Esophagus muscularis mucosa (tissue), 4 donors: Measurements from ENCODE around the gene MXRA8. TPM values are rescaled to one million over a fixed set of nuclear protein-coding genes. Genes with fewer than 3 reads are reported as not detected.

ENCODE experiments used
- DNase-seq: peaks from one replicate; pipeline ENCODE4 v3.0.0-alpha.2; 2017; ENCODE audit errors: extremely low spot score
- H3K27ac ChIP-seq, 4 donors: fragments of 200-600 bp; sonication (generic); replicated peaks in 1 of 4; 1 replicate in 3 of 4; 2 replicates in 1 of 4; pipeline ENCODE4 v1.5.1; 2016 to 2019; ENCODE audit warnings: mild to moderate bottlenecking in 1 of 4
- H3K27me3 ChIP-seq, 4 donors: fragments of 200-600 bp; sonication (generic); one replicate each; pipeline versions ENCODE4 v1.5.1 to v1.6.0; 2016 to 2019
- H3K36me3 ChIP-seq, 4 donors: fragments of 200-600 bp; sonication (generic); one replicate each; pipeline ENCODE4 v1.5.1; 2016 to 2019
- H3K4me1 ChIP-seq, 4 donors: fragments of 200-600 bp; sonication (generic); one replicate each; pipeline ENCODE4 v1.5.1; 2016 to 2019
- H3K4me3 ChIP-seq, 4 donors: fragments of 200-600 bp; sonication (generic); 1 replicate in 2 of 4; 2 replicates in 2 of 4; pipeline ENCODE4 v1.5.1; 2016 to 2019; ENCODE audit warnings: mild to moderate bottlenecking in 4 of 4, moderate library complexity in 1 of 4
- H3K9me3 ChIP-seq, 4 donors: fragments of 200-600 bp; sonication (generic); 1 replicate in 3 of 4; 2 replicates in 1 of 4; pipeline ENCODE4 v1.5.1; 2016 to 2019
- EP300 ChIP-seq: sonication (generic); formaldehyde crosslinking; IDR thresholded peaks from one replicate; pipeline ENCODE4 v1.6.1; 2017; ENCODE audit warnings: antibody characterized with exemption
- POLR2A ChIP-seq: fragments of 450-650 bp; IDR thresholded peaks from one replicate; pipeline ENCODE4 v1.6.1; 2017; ENCODE audit warnings: antibody characterized with exemption, moderate library complexity, mild to moderate bottlenecking, low read depth
- POLR2AphosphoS5 ChIP-seq, 2 donors: sonication (generic); formaldehyde crosslinking; IDR thresholded peaks; one replicate each; pipeline ENCODE4 v1.6.1; 2017; ENCODE audit warnings: antibody characterized with exemption in 2 of 2
- WGBS: methylation state at CpG from one replicate; pipeline ENCODE4 v1.1.5; 2018; 5-methylcytosine and 5-hydroxymethylcytosine counted together
- intact Hi-C: fragments of 100-400 bp; cut with DNase I; formaldehyde crosslinking; loops from one replicate; pipeline ENCODE4 v1.15.1; 2023
- total RNA-seq, 4 donors: library from RNA; depleted of rRNA; stranded (reverse); fragments of >200 nt; gene quantifications; one replicate each; pipeline versions ENCODE4 v1.1.0 to v1.2.1, GENCODE V29; 2016
- TF ChIP-seq, protein P1 (sequence below), 3 experiments: fragments of 200-600 bp in 2 of 3; fragments of 450-650 bp in 1 of 3; sonication (generic) in 2 of 3; IDR thresholded peaks; one replicate each; pipeline ENCODE4 v1.5.1; 2017 to 2019; ENCODE audit warnings: antibody characterized with exemption in 3 of 3, mild to moderate bottlenecking in 2 of 3, moderate library complexity in 1 of 3

Gene MXRA8
- total RNA-seq, 4 donors from 2014 or later: 68.5 to 129 (median 87.2) TPM

DNA sequence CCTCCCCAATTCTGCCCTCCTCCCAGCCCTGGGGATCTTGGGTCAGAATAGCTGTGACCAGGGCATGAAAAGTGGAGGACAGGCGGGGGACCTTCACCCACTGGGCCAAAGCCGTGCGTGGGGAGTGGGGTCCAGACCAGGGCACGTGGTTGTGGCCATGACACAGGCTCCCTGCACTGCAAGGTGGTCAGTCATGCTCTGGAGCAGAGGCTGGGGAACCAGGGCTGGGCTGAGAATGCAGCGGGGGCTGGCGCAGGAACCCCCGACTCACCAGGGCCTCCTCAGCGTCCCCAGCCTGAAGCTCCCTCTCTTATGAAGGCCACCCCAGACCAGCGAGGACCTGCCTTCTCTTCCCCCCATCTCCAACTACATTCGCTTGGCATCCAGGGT, 11.9 kb downstream of the MXRA8 start:
- H3K36me3 ChIP-seq: peaks cover 0 to 12% (median 7%) of the 10 kb centered on the region in 4 donors
- H3K27me3 ChIP-seq: no peaks in the 10 kb centered on the region
- no peaks in the 10 kb centered on the region for H3K9me3 ChIP-seq
- DNase-seq: no peak
- peak overlapping the region in 1 of 4 donors; percentile 28 for H3K27ac ChIP-seq
- 90% methylated on average over 6 of the region's 10 CpGs for WGBS
- intact Hi-C loops: no loop called here
- TF ChIP-seq POLR2AphosphoS5 (IDR thresholded peaks at IDR 0.05) (no peak), EP300 (no peak), POLR2A (no peak)
- TF ChIP-seq, protein P1, sequence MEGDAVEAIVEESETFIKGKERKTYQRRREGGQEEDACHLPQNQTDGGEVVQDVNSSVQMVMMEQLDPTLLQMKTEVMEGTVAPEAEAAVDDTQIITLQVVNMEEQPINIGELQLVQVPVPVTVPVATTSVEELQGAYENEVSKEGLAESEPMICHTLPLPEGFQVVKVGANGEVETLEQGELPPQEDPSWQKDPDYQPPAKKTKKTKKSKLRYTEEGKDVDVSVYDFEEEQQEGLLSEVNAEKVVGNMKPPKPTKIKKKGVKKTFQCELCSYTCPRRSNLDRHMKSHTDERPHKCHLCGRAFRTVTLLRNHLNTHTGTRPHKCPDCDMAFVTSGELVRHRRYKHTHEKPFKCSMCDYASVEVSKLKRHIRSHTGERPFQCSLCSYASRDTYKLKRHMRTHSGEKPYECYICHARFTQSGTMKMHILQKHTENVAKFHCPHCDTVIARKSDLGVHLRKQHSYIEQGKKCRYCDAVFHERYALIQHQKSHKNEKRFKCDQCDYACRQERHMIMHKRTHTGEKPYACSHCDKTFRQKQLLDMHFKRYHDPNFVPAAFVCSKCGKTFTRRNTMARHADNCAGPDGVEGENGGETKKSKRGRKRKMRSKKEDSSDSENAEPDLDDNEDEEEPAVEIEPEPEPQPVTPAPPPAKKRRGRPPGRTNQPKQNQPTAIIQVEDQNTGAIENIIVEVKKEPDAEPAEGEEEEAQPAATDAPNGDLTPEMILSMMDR (IDR thresholded peaks at IDR 0.05): no peak
- H3K4me3 ChIP-seq: peak overlapping the region in 1 of 4 donors; percentile 4
- peaks cover 43 to 59% (median 50%) of the 10 kb centered on the region in 4 donors for H3K4me1 ChIP-seq

DNA sequence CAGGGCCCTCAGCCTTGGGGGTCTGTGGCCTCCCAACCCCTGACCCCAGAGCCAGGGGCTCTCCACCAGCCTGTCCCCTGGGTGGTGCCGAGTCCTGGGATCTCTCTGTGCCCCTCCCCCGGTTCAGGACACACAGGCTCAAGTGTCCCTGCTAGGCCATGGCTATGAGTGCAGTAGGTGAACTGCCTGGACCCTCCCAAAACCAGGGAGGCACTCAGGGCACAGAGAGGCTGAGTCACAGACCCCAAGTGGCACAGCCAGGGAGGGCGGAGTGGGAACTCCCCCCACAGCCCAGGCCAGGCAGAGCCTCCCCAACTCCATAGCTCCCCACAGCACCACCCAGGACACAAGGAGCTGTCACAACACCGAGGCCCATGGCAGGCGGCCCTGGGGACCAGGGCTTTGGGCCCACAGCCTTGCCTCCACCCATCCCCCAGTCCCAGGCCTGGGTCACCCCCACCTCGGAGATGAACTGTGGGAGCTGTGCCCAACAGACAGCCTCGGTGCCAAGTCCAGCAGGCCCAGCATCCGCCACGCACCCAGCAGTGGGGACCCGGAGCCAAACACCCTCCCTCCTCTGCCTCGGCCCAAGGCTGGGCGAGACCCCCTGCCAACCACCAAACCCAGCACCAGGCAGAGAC, 12.4 kb downstream of the MXRA8 start:
- Histone ChIP-seq H3K27me3 (no peaks in the 10 kb centered on the region), H3K4me3 (peak overlapping the region in 1 of 4 donors; percentile 4), H3K27ac (peak overlapping the region in 2 of 4 donors; percentile 0 to 28), H3K9me3 (no peaks in the 10 kb centered on the region), H3K4me1 (peaks cover 40 to 55% (median 46%) of the 10 kb centered on the region in 4 donors), H3K36me3 (peaks cover 0 to 17% (median 13%) of the 10 kb centered on the region in 4 donors)
- TF ChIP-seq EP300 (no peak), POLR2AphosphoS5 (IDR thresholded peaks at IDR 0.05) (no peak), POLR2A (no peak)
- TF ChIP-seq, protein P1 (IDR thresholded peaks at IDR 0.05): no peak
- intact Hi-C loops: no loop called here
- DNase-seq: no peak
- 58% methylated on average over 9 of the region's 12 CpGs for WGBS

DNA sequence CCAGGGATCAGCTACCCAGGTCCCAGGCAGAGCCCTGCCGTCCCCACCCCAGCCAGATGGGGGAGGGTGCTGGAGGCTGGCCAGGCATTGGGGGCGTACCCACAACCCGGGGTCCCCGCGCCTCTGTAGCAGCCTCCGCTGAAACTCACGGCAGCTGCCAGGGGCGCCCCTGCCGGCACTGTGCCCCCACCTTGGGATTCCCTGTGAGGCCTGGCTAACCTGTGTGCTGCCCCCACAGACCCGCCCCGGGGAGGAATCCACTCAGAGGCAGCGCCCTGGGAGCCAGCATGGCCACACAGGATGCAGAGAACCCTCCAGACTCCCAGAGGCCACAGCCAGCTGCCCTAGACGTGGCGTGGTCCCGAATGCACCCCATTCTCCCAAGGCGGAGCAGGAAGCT, 13.0 kb downstream of the MXRA8 start:
- Histone ChIP-seq H3K27ac (peak overlapping the region in 3 of 4 donors; percentile 0 to 10 (median 3)), H3K9me3 (no peaks in the 10 kb centered on the region), H3K27me3 (no peaks in the 10 kb centered on the region), H3K36me3 (peaks cover under 1 to 23% (median 19%) of the 10 kb centered on the region in 4 donors), H3K4me1 (peaks cover 40 to 55% (median 46%) of the 10 kb centered on the region in 4 donors), H3K4me3 (no peak overlapping the region)
- TF ChIP-seq, protein P1 (IDR thresholded peaks at IDR 0.05): no peak
- TF ChIP-seq EP300 (no peak), POLR2A (no peak), POLR2AphosphoS5 (IDR thresholded peaks at IDR 0.05) (no peak)
- intact Hi-C loops: no loop called here
- WGBS: 81% methylated on average over 5 of the region's 16 CpGs
- no peak for DNase-seq

DNA sequence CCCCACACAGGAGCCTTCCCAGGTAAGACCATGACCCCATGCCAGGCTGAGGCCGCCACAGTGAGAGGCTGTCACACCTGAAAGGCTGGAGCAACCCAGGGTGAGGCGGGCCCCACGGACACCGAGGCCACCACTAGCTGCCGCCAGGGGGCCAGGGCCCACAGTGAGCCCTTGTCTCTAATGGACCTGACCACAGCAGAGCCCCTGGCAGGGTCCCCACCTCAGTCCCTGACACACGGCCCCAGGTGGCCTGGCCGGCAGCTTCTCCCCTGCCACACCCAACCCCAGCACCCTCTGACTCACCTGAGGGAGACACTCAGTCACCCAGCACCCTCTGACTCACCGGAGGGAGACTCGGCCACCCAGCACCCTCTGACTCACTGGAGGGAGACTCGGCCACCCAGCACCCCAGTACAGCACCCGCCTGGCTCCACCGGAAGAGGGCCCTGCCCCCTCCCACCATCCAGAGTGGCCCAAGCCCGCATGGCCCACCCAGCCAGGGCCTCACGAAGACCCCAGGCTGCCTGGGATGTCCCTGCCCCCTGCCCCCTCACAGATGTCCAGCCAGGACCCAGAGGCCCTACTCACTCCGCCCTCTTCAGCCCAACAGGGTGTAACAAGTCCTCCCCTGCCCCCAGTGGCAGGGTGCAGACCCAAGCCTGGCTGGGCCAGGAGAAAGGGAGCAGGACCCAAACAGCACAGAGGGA, 13.5 kb downstream of the MXRA8 start:
- no peak for DNase-seq
- H3K4me1 ChIP-seq: peaks cover 40 to 55% (median 46%) of the 10 kb centered on the region in 4 donors

More for the DNA sequence above, 13.5 kb downstream of the MXRA8 start:
- Histone ChIP-seq H3K4me3 (no peak overlapping the region), H3K27ac (peak overlapping the region in 2 of 4 donors; percentile 3 to 10), H3K27me3 (no peaks in the 10 kb centered on the region), H3K36me3 (peaks cover 6 to 29% (median 24%) of the 10 kb centered on the region in 4 donors), H3K9me3 (no peaks in the 10 kb centered on the region)
- WGBS: 46% methylated on average over 8 of the region's 15 CpGs
- TF ChIP-seq POLR2A (no peak), EP300 (no peak), POLR2AphosphoS5 (IDR thresholded peaks at IDR 0.05) (no peak)
- TF ChIP-seq, protein P1 (IDR thresholded peaks at IDR 0.05): peak in 2 of 3 experiments; percentile 21 to 37
- intact Hi-C loops: no loop called here
